Natural killer cell treated with Interleukin-12 subunit alpha and Interleukin-12 subunit beta and Interleukin-15 and Interleukin-18, amount 100 ng/mL, for 72 hours (primary cell): ENCODE measurements around the gene LHX3. TPM values are rescaled to one million over a fixed set of nuclear protein-coding genes. Genes with fewer than 3 reads are reported as not detected.
"Not testable (repeated sequence)": the region's sequence is repeated elsewhere in the genome, so short reads cannot be mapped to it uniquely, and the experiment has no call there.

ENCODE experiments used
- ATAC-seq, 2 donors: fragments of 150-1000 bp; cut with Tn5 transposase in 1 of 2; sonication (Bioruptor Pico), chemical (Tn5 transposase) in 1 of 2; 2 replicates each; pipeline ENCODE4 v1.10.0; 2021
- DNase-seq: peaks from one replicate; pipeline ENCODE4 v3.0.0; 2022; ENCODE audit warnings: low spot score
- H3K27ac Mint-ChIP-seq, 2 donors: 1 replicate in 1 of 2; 2 replicates in 1 of 2; pipeline ENCODE4 v1.8.0; 2022; ENCODE audit warnings: mixed read lengths in 2 of 2, mild to moderate bottlenecking in 1 of 2, moderate library complexity in 1 of 2
- H3K27me3 Mint-ChIP-seq, 2 donors: 1 replicate in 1 of 2; 2 replicates in 1 of 2; pipeline ENCODE4 v1.8.0; 2022; ENCODE audit warnings: mixed read lengths in 2 of 2
- H3K36me3 Mint-ChIP-seq: one replicate; pipeline ENCODE4 v1.8.0; 2022; ENCODE audit warnings: mixed read lengths
- H3K4me1 Mint-ChIP-seq, 2 donors: 1 replicate in 1 of 2; 2 replicates in 1 of 2; pipeline ENCODE4 v1.8.0; 2022; ENCODE audit warnings: low read depth in 2 of 2, mixed read lengths in 2 of 2, mild to moderate bottlenecking in 1 of 2
- H3K4me3 Mint-ChIP-seq: one replicate; pipeline ENCODE4 v1.8.0; 2022; ENCODE audit warnings: mixed read lengths
- H3K9me3 Mint-ChIP-seq: 2 replicates; pipeline ENCODE4 v1.8.0; 2022; ENCODE audit warnings: mixed read lengths
- total RNA-seq, 2 donors: library from RNA; stranded (reverse); gene quantifications; one replicate each; pipeline ENCODE4 v1.2.3, GENCODE V29; 2022

LHX3 gene
- total RNA-seq, 2 donors from 2014 or later: 0.12 TPM; not detected in 1

DNA sequence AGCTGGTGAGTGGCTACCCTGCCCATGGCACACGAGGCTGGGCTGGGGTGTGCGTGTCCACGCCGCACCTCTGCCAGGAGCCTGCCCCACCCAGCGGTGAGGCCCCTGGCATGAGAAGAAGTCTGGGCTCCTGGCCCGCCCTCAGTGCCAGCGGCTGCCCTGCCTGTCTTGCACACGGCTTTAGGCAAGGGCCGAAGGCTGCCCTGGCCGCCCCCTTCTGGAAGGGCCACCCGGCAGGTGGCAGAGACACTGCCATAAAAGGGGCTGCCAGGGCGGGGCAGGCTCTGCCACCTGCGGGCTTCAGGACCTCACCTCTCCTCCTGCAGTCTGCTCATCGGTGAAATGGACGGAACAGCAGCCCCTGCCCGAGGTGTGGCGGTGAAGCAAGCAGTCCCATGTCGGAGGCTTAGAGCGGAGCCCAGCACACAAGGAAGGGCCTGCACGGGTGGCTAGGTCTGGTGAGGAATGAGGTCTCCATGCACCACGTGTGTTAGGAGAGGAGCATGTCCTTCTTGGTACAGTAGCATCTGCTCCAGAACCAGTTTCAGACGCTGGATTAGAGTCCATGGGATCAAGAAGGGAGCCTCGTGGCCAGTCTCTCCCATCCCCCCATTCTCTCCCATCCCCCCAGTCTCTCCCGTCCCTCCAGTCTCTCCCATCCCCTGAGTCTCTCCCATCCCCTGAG lies 51.4 kb downstream of the LHX3 start:
- Mint-ChIP-seq H3K27me3 (peaks cover 0 to 6% of the 10 kb centered on the region in 2 donors), H3K4me1 (no peaks in the 10 kb centered on the region), H3K36me3 (no peaks in the 10 kb centered on the region), H3K4me3 (no peak overlapping the region), H3K9me3 (no peaks in the 10 kb centered on the region), H3K27ac (no peak overlapping the region)
- DNase-seq: no peak
- no peak for ATAC-seq

- H3K36me3 Mint-ChIP-seq: no peaks in the 10 kb centered on the region
- peaks cover 0 to 6% of the 10 kb centered on the region in 2 donors for H3K27me3 Mint-ChIP-seq
- H3K9me3 Mint-ChIP-seq: no peaks in the 10 kb centered on the region
- DNase-seq: no peak
- no peak overlapping the region for H3K27ac Mint-ChIP-seq
- H3K4me3 Mint-ChIP-seq: no peak overlapping the region
- no peak for ATAC-seq
- no peaks in the 10 kb centered on the region for H3K4me1 Mint-ChIP-seq
Measured at GRCh38 chr9:136152931-136153330, 52.0 kb downstream of the LHX3 start.

GRCh38 chr9:136152543-136152866 lies 52.4 kb downstream of the LHX3 start:
- H3K27ac Mint-ChIP-seq: no peak overlapping the region
- no peaks in the 10 kb centered on the region for H3K9me3 Mint-ChIP-seq
- no peak overlapping the region for H3K4me3 Mint-ChIP-seq
- ATAC-seq (no peak), DNase-seq (no peak)
- H3K27me3 Mint-ChIP-seq: peaks cover 0 to 6% of the 10 kb centered on the region in 2 donors
- H3K4me1 Mint-ChIP-seq: no peaks in the 10 kb centered on the region
- no peaks in the 10 kb centered on the region for H3K36me3 Mint-ChIP-seq

DNA sequence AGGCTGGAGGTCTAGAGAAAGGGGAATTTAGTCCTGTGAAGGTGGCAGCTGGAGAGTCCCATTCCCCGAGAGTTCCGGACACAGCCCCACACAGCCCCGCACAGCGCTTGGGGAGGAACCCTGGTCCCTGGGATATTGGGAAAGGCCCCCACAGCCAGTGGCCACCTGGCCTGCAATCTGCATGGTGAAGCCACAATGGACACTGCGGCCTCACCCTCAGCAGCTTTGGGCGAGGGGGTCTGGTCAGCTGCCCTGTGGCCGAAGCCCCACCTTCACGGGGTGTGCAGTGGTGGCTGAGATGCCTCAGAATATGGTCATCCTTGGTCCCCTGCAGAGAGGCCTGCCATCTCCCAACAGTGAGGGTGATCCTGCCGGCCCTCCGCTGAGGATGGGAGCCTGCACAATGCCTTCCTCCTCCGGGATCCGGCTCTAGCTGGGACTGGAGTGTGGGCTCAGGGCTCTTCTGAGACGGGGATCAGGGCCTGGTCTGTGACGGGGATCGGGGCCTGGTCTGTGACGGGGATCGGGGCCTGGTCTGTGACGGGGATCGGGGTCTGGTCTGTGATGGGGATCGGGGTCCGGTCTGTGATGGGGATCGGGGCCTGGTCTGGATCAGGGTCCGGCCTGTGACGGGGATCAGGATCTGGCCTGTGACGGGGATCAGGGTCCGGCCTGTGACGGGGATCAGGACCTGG lies 52.9 kb downstream of the LHX3 start:
- Mint-ChIP-seq H3K27ac (no peak overlapping the region), H3K9me3 (no peaks in the 10 kb centered on the region), H3K4me3 (no peak overlapping the region), H3K4me1 (no peaks in the 10 kb centered on the region), H3K27me3 (peaks cover 0 to 6% of the 10 kb centered on the region in 2 donors), H3K36me3 (no peaks in the 10 kb centered on the region)
- ATAC-seq (peak; percentile 17 to 37), DNase-seq (no peak)

DNA sequence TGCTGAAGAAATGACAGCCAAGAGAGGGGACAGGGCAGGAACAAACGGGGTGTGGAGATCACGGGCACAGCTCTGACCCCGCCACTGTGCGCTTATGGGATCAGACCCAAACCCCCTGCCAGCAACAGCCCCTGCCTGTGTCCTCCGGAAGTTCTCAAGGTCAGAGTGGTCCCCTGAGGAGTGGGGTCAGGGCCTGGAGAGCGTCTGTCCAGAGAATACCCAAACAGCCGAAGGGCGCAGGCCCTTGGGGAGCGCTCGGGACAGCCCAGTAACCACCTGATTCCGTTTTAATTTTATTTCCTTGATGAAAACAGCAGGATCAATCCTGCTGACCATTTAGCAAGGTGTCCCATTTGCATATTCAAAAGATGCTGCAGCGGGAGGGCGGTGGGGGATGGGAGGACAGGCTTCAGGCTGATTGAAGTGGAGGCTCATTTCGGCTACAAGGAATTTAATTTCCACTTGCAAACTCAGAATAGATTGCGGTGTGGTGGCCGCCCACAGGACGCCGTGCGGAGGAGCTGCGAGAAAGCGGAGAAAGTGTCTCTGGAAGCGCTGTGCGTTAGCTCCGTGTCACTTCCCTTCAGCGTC lies 53.6 kb downstream of the LHX3 start:
- DNase-seq: no peak
- Mint-ChIP-seq H3K4me3 (no peak overlapping the region), H3K4me1 (no peaks in the 10 kb centered on the region), H3K27me3 (peaks cover 0 to 8% of the 10 kb centered on the region in 2 donors), H3K27ac (no peak overlapping the region), H3K9me3 (no peaks in the 10 kb centered on the region), H3K36me3 (no peaks in the 10 kb centered on the region)
- no peak for ATAC-seq

GRCh38 chr9:136150664-136151213 lies 54.2 kb downstream of the LHX3 start:
- not testable (repeated sequence) for ATAC-seq, H3K9me3 Mint-ChIP-seq, H3K27me3 Mint-ChIP-seq, H3K36me3 Mint-ChIP-seq, H3K27ac Mint-ChIP-seq, DNase-seq, H3K4me3 Mint-ChIP-seq, H3K4me1 Mint-ChIP-seq

- ATAC-seq: no peak
- no peak overlapping the region for H3K27ac Mint-ChIP-seq
- DNase-seq: no peak
- no peaks in the 10 kb centered on the region for H3K9me3 Mint-ChIP-seq
- H3K4me1 Mint-ChIP-seq: no peaks in the 10 kb centered on the region
- H3K27me3 Mint-ChIP-seq: peaks cover 0 to 3% of the 10 kb centered on the region in 2 donors
- no peaks in the 10 kb centered on the region for H3K36me3 Mint-ChIP-seq
- H3K4me3 Mint-ChIP-seq: no peak overlapping the region
Measured at GRCh38 chr9:136149853-136150252, 55.1 kb downstream of the LHX3 start.

DNA sequence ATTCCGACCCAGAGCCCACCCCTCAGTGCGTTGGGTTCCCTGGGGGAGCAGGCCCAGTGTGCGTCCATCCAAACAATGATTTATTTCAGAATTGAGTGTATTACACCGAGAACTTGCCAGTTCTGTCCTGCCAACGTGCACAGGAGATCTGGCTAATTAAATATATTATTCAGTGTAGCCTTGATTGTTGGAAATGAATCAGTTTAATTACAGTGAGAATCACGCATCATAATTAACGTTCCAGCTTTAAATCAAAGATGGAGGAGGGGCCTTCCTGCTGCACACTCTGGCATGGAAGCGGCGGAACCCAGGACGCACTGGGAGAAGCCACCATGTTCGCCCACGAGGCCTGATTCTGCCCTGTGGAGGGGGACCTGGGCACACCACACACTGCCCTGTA lies 55.6 kb downstream of the LHX3 start:
- Mint-ChIP-seq H3K9me3 (no peaks in the 10 kb centered on the region), H3K27ac (no peak overlapping the region), H3K36me3 (no peaks in the 10 kb centered on the region), H3K27me3 (peaks cover 0 to 3% of the 10 kb centered on the region in 2 donors), H3K4me1 (no peaks in the 10 kb centered on the region), H3K4me3 (no peak overlapping the region)
- no peak for ATAC-seq
- no peak for DNase-seq

GRCh38 chr9:136148766-136149165 lies 56.2 kb downstream of the LHX3 start:
- Mint-ChIP-seq H3K36me3 (no peaks in the 10 kb centered on the region), H3K27ac (no peak overlapping the region), H3K4me1 (no peaks in the 10 kb centered on the region), H3K4me3 (no peak overlapping the region), H3K9me3 (no peaks in the 10 kb centered on the region), H3K27me3 (peaks cover 0 to 3% of the 10 kb centered on the region in 2 donors)
- no peak for ATAC-seq
- no peak for DNase-seq

DNA sequence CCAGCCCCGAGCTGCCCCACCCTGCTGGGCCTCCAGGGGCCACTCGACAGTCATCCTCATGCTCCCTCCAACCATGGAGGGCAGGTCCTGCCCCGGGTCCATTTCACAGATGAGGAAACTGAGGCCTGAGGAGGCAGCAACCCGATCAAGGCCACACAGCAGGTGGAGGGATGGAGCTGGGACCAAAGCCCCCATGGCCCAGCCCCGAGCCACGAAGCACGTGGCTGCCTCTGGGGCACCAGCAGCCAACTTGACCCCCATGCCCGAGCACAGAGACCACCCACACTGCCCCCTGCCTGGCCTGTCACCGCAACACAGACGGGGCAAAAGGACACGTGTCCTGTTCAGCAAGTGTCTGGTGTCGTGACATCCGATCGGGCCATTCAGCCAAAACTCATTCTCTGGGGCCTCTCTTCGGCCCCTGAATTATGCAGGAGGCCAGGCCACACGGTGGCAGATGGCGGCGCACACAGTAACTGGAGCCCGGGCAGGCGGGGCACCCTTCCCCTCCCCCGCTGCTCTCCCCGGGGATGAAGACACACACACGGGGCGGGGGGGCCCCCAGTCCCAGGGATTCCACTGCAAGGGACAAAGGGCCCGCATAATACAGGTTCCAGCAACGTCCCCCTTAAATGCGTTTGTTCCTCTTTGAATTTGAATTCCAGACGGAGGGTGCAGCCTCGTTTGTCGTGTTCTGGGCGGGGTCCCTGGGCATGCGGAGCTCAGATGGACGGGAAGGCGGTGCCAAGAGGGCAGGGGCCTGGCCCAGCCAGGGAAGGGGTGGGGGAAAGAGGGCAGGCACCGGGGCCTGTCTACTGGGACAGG lies 56.8 kb downstream of the LHX3 start:
- Mint-ChIP-seq H3K36me3 (no peaks in the 10 kb centered on the region), H3K27ac (no peak overlapping the region), H3K4me3 (no peak overlapping the region), H3K27me3 (peaks cover 0 to 3% of the 10 kb centered on the region in 2 donors), H3K4me1 (no peaks in the 10 kb centered on the region), H3K9me3 (no peaks in the 10 kb centered on the region)
- ATAC-seq: no peak
- DNase-seq: no peak

DNA sequence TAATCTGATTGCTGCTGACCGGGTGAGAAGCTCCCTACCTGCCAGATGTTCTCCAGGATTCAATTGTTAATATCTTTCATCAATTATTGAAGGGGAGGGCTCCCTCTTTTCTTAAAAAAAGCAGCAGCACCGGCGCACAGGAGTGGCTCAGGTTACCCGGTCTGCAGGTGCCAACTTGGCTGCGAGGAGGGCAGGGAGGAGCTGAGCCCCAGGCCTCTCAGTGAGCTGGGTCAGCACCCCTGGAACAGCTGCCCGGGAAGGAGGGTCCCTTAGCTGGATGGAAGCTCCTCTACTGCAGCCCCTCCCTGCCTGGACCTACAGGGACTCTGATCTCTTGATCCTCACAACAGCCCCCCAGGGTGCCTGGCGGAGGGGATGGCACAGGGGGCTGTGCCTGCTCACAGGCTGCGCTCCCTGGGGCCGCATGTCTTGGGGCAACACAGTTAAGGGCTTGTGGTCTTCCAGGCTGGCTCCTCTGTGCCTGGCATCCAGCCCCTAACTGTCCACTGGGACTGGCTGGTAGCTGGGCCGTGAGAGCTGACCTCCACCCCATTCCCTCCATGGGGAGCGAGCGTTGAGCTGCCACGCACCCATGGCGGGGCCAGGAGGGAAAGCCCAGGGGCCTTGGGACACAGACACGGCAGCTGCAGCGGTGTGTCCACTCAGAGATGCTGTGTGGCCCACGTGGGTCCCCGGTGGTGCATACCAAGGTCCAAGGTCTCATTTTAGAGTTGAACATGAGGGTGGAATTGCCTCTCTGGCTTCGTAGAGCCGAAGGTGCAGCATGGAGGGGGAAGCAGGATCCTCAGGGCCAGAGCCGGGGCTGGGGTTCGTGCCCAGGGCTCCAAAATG lies 57.7 kb downstream of the LHX3 start:
- Mint-ChIP-seq H3K36me3 (no peaks in the 10 kb centered on the region), H3K4me1 (no peaks in the 10 kb centered on the region), H3K27ac (no peak overlapping the region), H3K27me3 (peaks cover 0 to 3% of the 10 kb centered on the region in 2 donors), H3K4me3 (no peak overlapping the region), H3K9me3 (no peaks in the 10 kb centered on the region)
- DNase-seq (no peak), ATAC-seq (no peak)
